Measurements from ENCODE around the gene TMEM184B.
A peak's percentile ranks its signal among the peaks of the same experiment; 100 is the strongest.

The TMEM184B gene

GRCh38 chr22:38272373-38273134 lies at the start of gene TMEM184B:
Gene TMEM184B (minus strand): TSS chr22:38273010. CDS start chr22:38247961, 25,049 bp downstream.
- DNase-seq = peak; percentile 82 to 89

GRCh38 chr22:38320605-38321402 lies 48.0 kb upstream of the TMEM184B start:
- no peak for DNase-seq

- no peak for DNase-seq
These were observed 46.3 kb upstream of the TMEM184B start for GRCh38 chr22:38318792-38319773.

- peak in 1 of 2 donors; percentile 32 for DNase-seq
These were observed 45.3 kb upstream of the TMEM184B start for GRCh38 chr22:38317995-38318715.

- peak; percentile 71 to 84 for DNase-seq
These were observed 44.5 kb upstream of the TMEM184B start, which contains the start of gene CSNK1E for GRCh38 chr22:38317122-38317994. Gene CSNK1E (minus strand): TSS chr22:38317433. CDS start chr22:38314157, 3,276 bp downstream.

GRCh38 chr22:38316364-38317121 lies 43.7 kb upstream of the TMEM184B start:
- DNase-seq = peak; percentile 51 to 65

- DNase-seq = no peak
These were observed 43.1 kb upstream of the TMEM184B start for GRCh38 chr22:38315823-38316363.

- peak in 1 of 2 donors; percentile 54 for DNase-seq
These were observed 42.4 kb upstream of the TMEM184B start for GRCh38 chr22:38314933-38315822.

GRCh38 chr22:38314051-38314932 lies 41.5 kb upstream of the TMEM184B start:
- DNase-seq = no peak

- DNase-seq = peak in 1 of 2 donors; percentile 48
These were observed 40.7 kb upstream of the TMEM184B start for GRCh38 chr22:38313384-38313955.

- no peak for DNase-seq
These were observed 39.5 kb upstream of the TMEM184B start for GRCh38 chr22:38312261-38312800.

GRCh38 chr22:38311323-38311620 lies 38.5 kb upstream of the TMEM184B start:
- no peak for DNase-seq

GRCh38 chr22:38310518-38311322 lies 37.9 kb upstream of the TMEM184B start:
- DNase-seq = no peak

GRCh38 chr22:38309614-38310517 lies 37.1 kb upstream of the TMEM184B start:
- no peak for DNase-seq
